K562 (cell line): Measurements from ENCODE around the gene SOX6. TPM values are rescaled to one million over a fixed set of nuclear protein-coding genes. Genes with fewer than 3 reads are reported as not detected.

Source experiments
- ATAC-seq: fragments of 200-7000 bp; cut with Tn5 transposase; 3 replicates; pipeline ENCODE4 v1.9.1; 2020; ENCODE audit warnings: moderate library complexity
- BruUV-seq: library from RNA; stranded (reverse); fragments of 400-500 nt; replicated peaks from 2 replicates; lab custom pipeline; 2021; lab: Mats Ljungman, UMichigan
- CTCF ChIA-PET: fragments of 300-600 bp; formaldehyde crosslinking; extraction: SDS; loops from one replicate; lab custom pipeline; 2021; ENCODE audit warnings: low intra/inter-chr PET ratio; lab: Yijun Ruan, JAX
- POLR2A ChIA-PET: fragments of 300-600, 350-650 bp; sonication (Branson Sonifier 250); formaldehyde crosslinking; extraction: SDS; loops from one replicate; lab custom pipeline; 2021; ENCODE audit warnings: antibody characterized with exemption, inconsistent platforms; lab: Yijun Ruan, JAX
- DNase-seq, 4 experiments: peaks; one replicate each; pipeline versions ENCODE4 v3.0.0 to v3.0.0-alpha.2; 2011 to 2018; ENCODE audit warnings: low spot score in 3 of 4, mixed read lengths in 3 of 4; ENCODE audit errors: extremely low read depth in 1 of 4
- FAIRE-seq: peaks from 2 replicates; lab custom pipeline; 2011; peaks lifted over from hg19 to GRCh38; lab: Jason Lieb, UNC
- H2AFZ ChIP-seq: 2 replicates; pipeline ENCODE4 v1.6.0; 2011; ENCODE audit warnings: low read depth, low read length, control low read depth, inconsistent platforms
- H3K27ac ChIP-seq: fragments of 200-600 bp; 3 replicates; pipeline ENCODE4 v1.8.0; 2011; ENCODE audit warnings: low read depth, mild to moderate bottlenecking, control low read depth, inconsistent platforms, low read length, moderate library complexity, mixed read lengths; ENCODE audit errors: extremely low read depth
- H3K27me3 ChIP-seq, 2 experiments: fragments of 300-600 bp in 1 of 2; 2 replicates in 1 of 2; 3 replicates in 1 of 2; pipeline versions ENCODE4 v1.6.0 to v1.8.0; 2011; ENCODE audit warnings: inconsistent platforms in 2 of 2, low read length in 2 of 2, mild to moderate bottlenecking in 1 of 2, mixed read lengths in 1 of 2, moderate library complexity in 1 of 2; ENCODE audit not compliant: control insufficient read depth in 2 of 2, insufficient read depth in 2 of 2
- H3K36me3 ChIP-seq: fragments of 300-600 bp; 3 replicates; pipeline ENCODE4 v1.8.0; 2011; ENCODE audit warnings: mild to moderate bottlenecking, low read length, inconsistent platforms; ENCODE audit not compliant: control insufficient read depth, insufficient read depth
- H3K4me1 ChIP-seq, 2 experiments: fragments of 200-600 bp in 1 of 2; replicated peaks in 1 of 2; 2 replicates in 1 of 2; 3 replicates in 1 of 2; pipeline versions ENCODE4 v1.5.1 to v1.8.0; 2011; ENCODE audit warnings: inconsistent platforms in 2 of 2, low read length in 2 of 2, mild to moderate bottlenecking in 1 of 2, mixed read lengths in 1 of 2, moderate library complexity in 1 of 2; ENCODE audit not compliant: control insufficient read depth in 2 of 2, insufficient read depth in 2 of 2
- H3K4me2 ChIP-seq: 2 replicates; pipeline ENCODE4 v1.6.1; 2011; ENCODE audit warnings: low read length, control low read depth, inconsistent platforms, mixed read lengths; ENCODE audit not compliant: insufficient read depth
- H3K4me3 ChIP-seq: fragments of 200-600 bp; sonication (generic), shearing (Covaris generic); 2 replicates; pipeline ENCODE4 v1.5.1; 2016; ENCODE audit warnings: control low read depth, inconsistent platforms
- H3K79me2 ChIP-seq: fragments of 200-600 bp; 3 replicates; pipeline ENCODE4 v1.8.0; 2011; ENCODE audit warnings: low read length, inconsistent platforms; ENCODE audit not compliant: control insufficient read depth, insufficient read depth
- H3K9ac ChIP-seq, 2 experiments: 2 replicates each; pipeline versions ENCODE4 v1.6.0 to v1.6.1; 2011; ENCODE audit warnings: low read depth in 2 of 2, low read length in 2 of 2, control low read depth in 1 of 2, inconsistent platforms in 1 of 2, mild to moderate bottlenecking in 1 of 2, mixed read lengths in 1 of 2; ENCODE audit not compliant: insufficient read depth in 1 of 2
- H3K9me1 ChIP-seq: one replicate; pipeline ENCODE4 v1.6.0; 2011; ENCODE audit warnings: inconsistent platforms, mild to moderate bottlenecking, low read length, moderate library complexity; ENCODE audit not compliant: control insufficient read depth, insufficient read depth
- H3K9me3 ChIP-seq: replicated peaks from 2 replicates; pipeline ENCODE4 v1.5.1; 2011; ENCODE audit warnings: low read depth, low read length, inconsistent platforms; ENCODE audit not compliant: control insufficient read depth, insufficient read depth
- H4K20me1 ChIP-seq: replicated peaks from 2 replicates; pipeline ENCODE4 v1.6.1; 2011; ENCODE audit warnings: low read length, inconsistent platforms, mixed read lengths; ENCODE audit not compliant: control insufficient read depth, insufficient read depth
- GMEB1 ChIP-seq: fragments of 250-450 bp; sonication (Bioruptor Pico); IDR thresholded peaks from 2 replicates; pipeline ENCODE4 v1.4.0; 2020; ENCODE audit warnings: mild to moderate bottlenecking
- NR3C1 ChIP-seq: sonication (generic); formaldehyde crosslinking; IDR thresholded peaks from 2 replicates; pipeline ENCODE4 v1.8.1; 2022; ENCODE audit warnings: missing genetic modification reagents
- RREB1 ChIP-seq: fragments of 250-450 bp; sonication (Bioruptor Pico); IDR thresholded peaks from 2 replicates; pipeline ENCODE4 v1.4.0; 2020
- TRIM24 ChIP-seq, 2 experiments: fragments of 450-650 bp; IDR thresholded peaks; 2 replicates each; pipeline ENCODE4 v1.6.1; 2016
- ZNF133 ChIP-seq: fragments of 250-450 bp; sonication (Bioruptor Pico); IDR thresholded peaks from 2 replicates; pipeline ENCODE4 v1.4.0; 2020; ENCODE audit warnings: mild to moderate bottlenecking
- WGBS: fragments of 100-300 bp; shearing (Covaris generic); methylation state at CpG from one replicate; pipeline ENCODE4 v1.1.6; 2016; ENCODE audit warnings: low coverage, mixed read lengths; ENCODE audit not compliant: insufficient coverage; ENCODE audit errors: missing lambda C conversion rate; 5-methylcytosine and 5-hydroxymethylcytosine counted together
- in situ Hi-C: fragments of 300-500 bp; cut with MboI; formaldehyde crosslinking; loops from 4 replicates; pipeline ENCODE4 v1.15.0; 2018; ENCODE audit warnings: inconsistent platforms, mixed read lengths
- intact Hi-C: fragments of 100-400 bp; cut with micrococcal nuclease; formaldehyde crosslinking; loops from 2 replicates; pipeline ENCODE4 v1.14.2; 2022
- polyA plus RNA-seq, 8 experiments: library from polyadenylated mRNA; depleted of rRNA in 4 of 8; stranded (reverse) in 5 of 8; unstranded in 3 of 8; fragments of >200 nt; fragmentation: Nextera tagmentation in 2 of 8; fragmentation: Illumina TruSeq in 1 of 8; extraction: Ambion mirVana in 2 of 8; extraction: Trizol in 1 of 8; gene quantifications; 2 replicates each; pipeline versions ENCODE4 v1.2.1 to v1.2.3, GENCODE V29; 2011 to 2014; ENCODE audit warnings: inconsistent platforms in 1 of 8, missing spikeins in 1 of 8
- total RNA-seq, 7 experiments: library from RNA; depleted of rRNA in 6 of 7; stranded (reverse); fragments of >200 nt in 6 of 7; fragmentation: Illumina TruSeq in 2 of 7; extraction: Trizol in 2 of 7; gene quantifications; 2 replicates each; pipeline versions ENCODE4 v1.2.1 to v1.2.3, GENCODE V29; 2011 to 2021; ENCODE audit warnings: low replicate concordance in 1 of 7

SOX6 gene
- total and polyA plus RNA-seq, 9 of the 15 experiments (the other 6 are each of a cell fraction or from before 2014, with no cell fraction given), result 0.89 to 8.7 (median 5.7) TPM

- H3K9me3 ChIP-seq, result no peaks in the 10 kb centered on the region
- H3K79me2 ChIP-seq, result no peaks in the 10 kb centered on the region
- DNase-seq, result no peak
- no peak for FAIRE-seq
- no peaks in the 10 kb centered on the region for H3K36me3 ChIP-seq
- H2AFZ ChIP-seq, result no peak overlapping the region
- no peaks in the 10 kb centered on the region for H4K20me1 ChIP-seq
- ChIA-PET POLR2A (no interaction called here), CTCF (no interaction called here)
- H3K27me3 ChIP-seq, result no peaks in the 10 kb centered on the region
- no peaks in the 10 kb centered on the region for H3K9me1 ChIP-seq
- TF ChIP-seq TRIM24 (IDR thresholded peaks at IDR 0.05), result no peak
- TF ChIP-seq GMEB1 (CRISPR knock-in tag), result no peak
- no peak for TF ChIP-seq NR3C1 (CRISPR knock-in tag)
- no peak for TF ChIP-seq ZNF133 (CRISPR knock-in tag)
- no peak for TF ChIP-seq RREB1 (CRISPR knock-in tag)
- no peaks in the 10 kb centered on the region for H3K4me1 ChIP-seq
- ATAC-seq, result no peak
- H3K4me3 ChIP-seq, result no peak overlapping the region
- 20% methylated on average over 1 of the region's 1 CpG for WGBS
- in situ Hi-C loops, result no loop called here
- no peak overlapping the region for H3K9ac ChIP-seq
- intact Hi-C loops, result no loop called here
- no TSS peak for BruUV-seq
- no peak overlapping the region for H3K4me2 ChIP-seq
- H3K27ac ChIP-seq, result no peak overlapping the region
Measured at GRCh38 chr11:16166571-16166970, 189.8 kb downstream of the SOX6 start.
